GM18520 (cell line): Measurements from ENCODE around the gene SLC25A22.

Experiments
- ATAC-seq: cut with Tn5 transposase; IDR thresholded peaks from one replicate; pipeline ENCODE4 v1.9.1; 2021; ENCODE audit not compliant: unreplicated experiment

The SLC25A22 gene

GRCh38 chr11:834371-835316 lies 36.6 kb upstream of the SLC25A22 start:
- ATAC-seq = no peak

GRCh38 chr11:833849-834311 lies 35.8 kb upstream of the SLC25A22 start:
- ATAC-seq = no peak

GRCh38 chr11:833114-833791 lies 35.2 kb upstream of the SLC25A22 start:
- peak; percentile 18 for ATAC-seq

- ATAC-seq = peak; percentile 27
These were observed 34.5 kb upstream of the SLC25A22 start, which contains the start of gene CD151 for GRCh38 chr11:832529-833113. Gene CD151 (plus strand): TSS chr11:832952. CDS start chr11:836070, 3,118 bp downstream.

GRCh38 chr11:831961-832528 lies 34.0 kb upstream of the SLC25A22 start:
- ATAC-seq = peak; percentile 1

GRCh38 chr11:831118-831864 lies 33.2 kb upstream of the SLC25A22 start:
- no peak for ATAC-seq

- ATAC-seq = no peak
These were observed 32.4 kb upstream of the SLC25A22 start for GRCh38 chr11:830295-831117.

- ATAC-seq = no peak
These were observed 31.8 kb upstream of the SLC25A22 start for GRCh38 chr11:829847-830294.

GRCh38 chr11:829176-829846 lies 31.2 kb upstream of the SLC25A22 start:
- ATAC-seq = no peak

GRCh38 chr11:828506-829175 lies 30.6 kb upstream of the SLC25A22 start:
- ATAC-seq = no peak

- ATAC-seq = no peak
These were observed 29.8 kb upstream of the SLC25A22 start, which contains the start of gene CRACR2B for GRCh38 chr11:827897-828192. Gene CRACR2B (plus strand): TSS chr11:827919. CDS start chr11:828608, 689 bp downstream.

- ATAC-seq = no peak
These were observed 29.2 kb upstream of the SLC25A22 start for GRCh38 chr11:827146-827896.

- ATAC-seq = no peak
These were observed 28.7 kb upstream of the SLC25A22 start for GRCh38 chr11:826836-827145.

- no peak for ATAC-seq
These were observed 28.1 kb upstream of the SLC25A22 start for GRCh38 chr11:826227-826621.

- no peak for ATAC-seq
These were observed 27.5 kb upstream of the SLC25A22 start for GRCh38 chr11:825366-826226.

GRCh38 chr11:824942-825341 lies 26.9 kb upstream of the SLC25A22 start:
- no peak for ATAC-seq

GRCh38 chr11:824292-824880 lies 26.3 kb upstream of the SLC25A22 start:
- no peak for ATAC-seq
